GM21737 (cell line): ENCODE data around the gene MYLIP.

ENCODE experiments used
- ATAC-seq: cut with Tn5 transposase; IDR thresholded peaks from one replicate; pipeline ENCODE4 v1.9.1; 2021; ENCODE audit warnings: mild to moderate bottlenecking, moderate library complexity; ENCODE audit not compliant: unreplicated experiment

Gene MYLIP

DNA sequence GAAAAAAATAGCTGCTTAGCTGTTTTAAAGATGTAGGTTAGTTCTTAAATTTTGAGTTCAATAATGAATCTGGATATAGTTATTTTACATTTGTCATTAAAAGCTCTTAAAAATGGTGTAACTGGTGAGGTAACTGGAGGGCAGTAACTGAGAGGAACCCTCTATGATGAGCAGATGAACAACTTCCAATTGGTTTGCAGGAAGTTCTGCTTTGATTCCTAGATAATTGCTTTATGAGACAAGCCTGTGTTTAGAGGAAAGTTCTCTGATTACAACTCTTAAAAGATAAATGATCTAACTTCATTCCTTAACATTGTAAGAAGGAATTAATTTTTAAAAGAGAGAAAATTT is 8.5 kb downstream of the MYLIP start:
- ATAC-seq: no peak

DNA sequence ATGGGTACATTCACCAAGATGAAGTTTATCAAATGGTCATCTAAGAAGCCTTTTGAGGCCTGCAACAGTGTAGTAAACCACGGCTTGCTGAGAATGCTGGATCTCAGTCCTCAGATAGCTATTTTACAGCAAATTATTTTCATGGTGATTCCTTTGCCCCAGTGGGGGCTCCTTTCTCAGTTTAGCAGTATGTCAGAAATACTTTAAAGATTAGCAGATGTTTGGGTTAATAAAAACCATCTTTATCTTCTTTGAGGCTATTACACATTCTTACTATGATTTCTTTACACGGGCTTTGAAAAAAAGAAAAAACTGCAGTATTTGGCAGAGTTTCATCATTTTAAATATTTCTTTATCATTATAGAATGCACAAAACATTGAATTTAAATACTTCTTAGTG is 10.7 kb downstream of the MYLIP start:
- no peak for ATAC-seq

DNA sequence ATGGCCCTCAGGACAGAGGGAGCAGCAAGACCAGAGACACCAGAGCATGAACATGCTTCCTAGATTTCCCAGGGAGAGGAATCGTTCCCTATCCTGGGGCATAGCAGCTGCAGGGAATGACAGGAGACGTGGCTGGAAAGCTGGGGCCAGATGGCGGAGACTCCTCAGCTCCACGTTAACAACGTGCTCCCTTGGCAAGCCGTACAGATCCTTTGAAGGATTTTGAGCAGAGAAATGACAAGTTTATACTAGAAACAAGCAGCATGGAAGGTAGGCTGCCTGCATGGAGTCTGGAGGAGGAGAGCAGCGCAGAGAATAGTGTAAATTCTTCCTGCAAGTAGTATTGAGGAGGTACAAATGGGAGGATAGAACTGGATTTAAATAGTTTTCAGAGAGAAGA is 11.7 kb downstream of the MYLIP start:
- no peak for ATAC-seq

DNA sequence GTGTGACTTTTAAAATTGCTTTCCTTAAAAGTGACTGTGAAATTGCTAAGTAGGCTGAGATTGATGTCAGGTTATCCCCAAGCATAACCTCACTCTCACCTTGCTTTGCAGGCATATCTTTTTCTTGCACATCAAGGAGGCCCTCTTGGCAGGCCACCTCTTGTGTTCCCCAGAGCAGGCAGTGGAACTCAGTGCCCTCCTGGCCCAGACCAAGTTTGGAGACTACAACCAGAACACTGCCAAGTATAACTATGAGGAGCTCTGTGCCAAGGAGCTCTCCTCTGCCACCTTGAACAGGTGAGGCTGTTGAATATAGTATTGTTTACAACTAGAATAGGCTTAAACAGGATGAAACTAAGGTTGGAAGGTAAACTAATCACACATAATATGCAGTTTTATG is 12.6 kb downstream of the MYLIP start:
- no peak for ATAC-seq

DNA sequence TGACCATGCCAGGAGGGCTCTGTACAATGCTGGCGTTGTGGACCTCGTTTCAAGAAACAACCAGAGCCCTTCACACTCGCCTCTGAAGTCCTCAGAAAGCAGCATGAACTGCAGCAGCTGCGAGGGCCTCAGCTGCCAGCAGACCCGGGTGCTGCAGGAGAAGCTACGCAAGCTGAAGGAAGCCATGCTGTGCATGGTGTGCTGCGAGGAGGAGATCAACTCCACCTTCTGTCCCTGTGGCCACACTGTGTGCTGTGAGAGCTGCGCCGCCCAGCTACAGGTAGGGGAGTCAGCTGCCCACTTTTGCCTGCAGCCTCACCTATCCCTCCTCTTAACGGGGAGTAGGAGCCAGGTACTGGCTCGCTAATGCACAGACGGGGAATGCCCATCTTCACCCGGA is 16.2 kb downstream of the MYLIP start:
- no peak for ATAC-seq

DNA sequence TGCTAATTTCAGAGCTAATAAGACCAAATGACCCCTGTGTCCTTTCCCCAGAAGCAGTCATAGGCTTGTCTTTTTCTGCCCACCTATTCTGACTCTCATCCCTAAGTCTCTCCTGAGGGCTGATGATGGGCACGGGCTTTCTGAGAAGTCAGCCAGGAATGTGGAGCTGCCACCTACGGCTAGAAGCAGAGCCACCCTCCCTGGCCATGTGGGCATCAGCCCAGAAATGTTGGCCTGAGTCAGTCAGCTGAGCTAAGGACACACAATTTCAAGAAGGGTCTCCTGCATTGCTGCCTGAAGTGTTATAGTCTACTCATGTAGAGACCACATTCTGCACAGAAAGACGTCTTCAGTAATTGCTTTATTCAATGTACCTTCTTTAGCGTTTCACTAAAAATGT is 17.1 kb downstream of the MYLIP start:
- no peak for ATAC-seq

DNA sequence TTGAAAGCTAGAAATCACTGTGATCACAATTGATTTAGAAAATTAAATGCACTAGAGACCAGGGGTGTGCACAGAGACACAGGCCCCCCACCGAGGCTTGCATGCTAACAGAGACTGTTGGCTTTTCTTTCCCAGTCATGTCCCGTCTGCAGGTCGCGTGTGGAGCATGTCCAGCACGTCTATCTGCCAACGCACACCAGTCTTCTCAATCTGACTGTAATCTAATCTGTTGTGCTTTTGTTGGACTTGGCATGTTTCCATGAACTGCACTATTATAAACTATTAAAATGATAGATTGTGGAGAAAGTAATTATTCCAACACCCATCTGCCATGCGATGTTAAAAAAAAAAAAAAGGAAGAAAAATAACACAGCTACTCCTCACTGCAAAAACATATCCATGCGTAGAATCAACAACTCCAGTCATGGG is 17.7 kb downstream of the MYLIP start:
- ATAC-seq: no peak

DNA sequence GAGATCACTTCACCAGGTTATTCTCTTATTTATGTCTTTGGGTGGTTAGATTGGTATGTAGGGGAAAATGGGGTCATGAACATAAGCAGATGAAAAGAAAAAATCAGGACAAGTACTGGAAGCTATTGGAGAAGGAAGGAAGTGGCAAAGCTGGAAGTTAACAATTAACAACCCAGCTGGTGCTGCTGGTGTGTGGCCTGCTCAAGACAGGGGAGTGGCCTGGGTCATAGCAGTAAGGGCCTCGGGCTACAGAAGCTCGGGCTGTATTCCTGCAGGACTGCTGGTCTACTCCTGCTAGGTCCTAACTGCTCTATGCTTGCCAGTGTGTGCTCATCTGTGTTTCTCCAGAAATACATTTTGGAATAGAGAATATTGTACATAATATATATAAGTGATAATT is 19.6 kb downstream of the MYLIP start:
- ATAC-seq: no peak

DNA sequence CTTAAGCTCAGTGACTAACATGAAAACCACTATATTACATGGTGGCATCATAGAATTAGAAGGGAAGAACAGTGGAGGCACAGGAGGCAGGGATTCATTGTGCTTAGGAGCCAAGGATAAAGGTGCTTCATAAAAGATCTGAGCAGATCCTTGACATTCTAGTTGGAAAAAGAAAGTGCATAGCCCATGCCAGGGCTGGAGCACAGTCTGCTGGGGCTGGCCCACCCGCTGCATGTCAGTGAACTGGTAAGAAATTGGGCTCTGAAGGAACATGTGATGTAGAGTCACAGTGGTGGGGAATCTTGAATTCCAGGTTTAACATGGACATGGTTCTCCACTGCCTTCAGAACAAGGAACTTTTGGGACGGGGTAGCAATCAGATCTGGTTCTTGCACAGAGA is 20.4 kb downstream of the MYLIP start:
- ATAC-seq: no peak

DNA sequence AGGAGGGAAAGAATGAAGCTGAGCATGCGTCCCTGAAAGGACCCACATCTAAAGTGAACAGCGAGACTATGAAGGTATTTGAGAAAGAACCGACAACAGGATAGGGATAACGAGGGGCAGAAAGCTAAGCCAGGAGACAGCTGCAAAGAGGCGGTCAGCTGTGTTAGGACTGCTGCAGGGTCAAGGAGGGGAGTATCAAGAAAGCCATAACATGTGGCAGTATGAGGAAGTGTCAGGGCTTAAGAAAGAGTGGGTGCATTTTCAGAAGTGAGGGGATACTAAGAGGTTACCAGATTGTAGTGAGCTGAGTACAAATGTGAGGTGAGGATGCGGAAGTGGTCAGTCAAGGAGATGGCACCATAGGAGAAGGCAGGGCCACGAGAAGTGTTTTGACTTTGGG is 21.2 kb downstream of the MYLIP start:
- no peak for ATAC-seq

DNA sequence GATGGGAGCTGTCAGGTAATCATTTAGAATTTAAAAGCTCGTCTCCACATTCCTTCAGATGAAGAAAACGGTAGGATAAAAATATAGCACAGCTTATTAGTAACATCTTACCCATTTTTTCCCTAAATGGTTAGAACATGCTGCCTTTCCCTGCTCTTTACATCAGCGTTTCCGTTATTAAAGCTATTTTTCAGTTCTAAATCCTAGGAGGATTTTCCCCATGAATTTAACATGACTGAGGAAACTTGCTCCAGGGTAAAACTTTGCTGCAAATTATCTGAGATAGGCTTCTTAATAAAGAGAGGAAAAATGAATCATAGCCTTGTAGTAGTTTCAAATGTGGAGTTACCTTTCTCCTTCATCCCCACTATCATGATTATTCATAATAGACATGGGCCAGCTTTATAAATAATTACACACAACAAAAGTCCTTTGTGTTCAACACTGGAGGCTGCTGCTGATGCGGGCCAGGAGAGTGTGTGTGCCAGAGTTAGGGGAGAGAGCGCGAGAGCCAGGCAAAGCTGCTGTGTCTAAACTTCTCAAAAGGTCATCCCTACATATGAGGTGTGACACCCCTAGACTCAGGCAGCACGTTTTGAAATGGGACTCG is 24.4 kb downstream of the MYLIP start:
- no peak for ATAC-seq

DNA sequence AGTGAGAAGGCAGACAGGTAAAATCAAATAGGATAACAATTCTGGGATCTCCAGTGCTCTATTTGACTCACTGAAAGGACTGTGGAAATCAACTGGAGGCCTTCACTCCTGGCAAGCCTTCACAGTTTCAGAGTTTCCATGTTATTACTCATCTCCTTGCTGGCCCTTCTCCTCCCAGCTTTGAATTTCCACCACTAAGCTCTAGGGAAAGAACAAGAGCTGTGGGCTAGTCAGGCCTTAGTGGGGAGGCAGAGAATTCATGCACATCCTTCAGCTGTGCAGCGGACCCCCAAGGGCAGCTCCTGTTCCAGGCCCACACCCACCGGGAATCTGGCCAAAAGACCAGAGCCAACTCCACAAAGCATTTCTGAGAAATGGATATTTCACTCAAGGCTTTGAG is 26.0 kb downstream of the MYLIP start:
- ATAC-seq: no peak

DNA sequence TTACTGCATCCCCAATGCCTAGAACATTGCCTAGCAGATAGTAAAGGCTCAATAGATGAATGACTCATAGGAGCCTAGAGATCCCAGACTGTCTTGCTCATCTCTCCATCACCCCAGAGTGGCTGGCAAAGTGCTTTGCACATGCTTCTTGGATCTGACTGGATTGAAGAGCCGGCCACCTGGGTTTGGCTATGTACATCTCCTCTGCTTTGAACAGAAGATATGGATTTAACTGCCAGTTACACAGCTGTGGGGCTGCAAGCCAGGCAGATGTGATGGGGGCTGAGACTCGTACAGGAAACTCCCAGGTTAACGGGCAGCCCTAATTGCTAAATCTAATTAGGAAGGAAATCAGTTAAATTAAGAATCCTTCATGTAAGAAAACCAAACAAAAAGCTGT is 28.6 kb downstream of the MYLIP start:
- no peak for ATAC-seq

DNA sequence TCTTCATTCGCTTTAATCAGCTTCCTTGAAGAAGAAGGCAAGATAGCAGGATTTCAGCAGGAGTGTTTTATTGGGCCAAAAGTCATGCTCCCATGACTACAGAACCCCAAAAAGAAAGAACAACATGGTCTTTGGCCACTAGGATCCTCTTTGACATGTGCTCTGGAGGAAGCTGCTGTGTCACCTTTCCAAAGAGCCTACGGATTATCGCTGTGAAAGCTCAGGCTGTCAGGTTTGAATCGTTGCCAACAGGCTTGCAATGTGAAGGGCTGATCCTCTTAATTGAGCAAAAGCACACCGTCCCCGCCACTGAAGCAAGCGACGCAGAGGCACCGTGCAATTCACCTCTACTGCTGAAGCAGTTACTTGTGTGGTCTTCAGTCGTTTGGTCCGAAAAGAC is 29.0 kb downstream of the MYLIP start:
- no peak for ATAC-seq

DNA sequence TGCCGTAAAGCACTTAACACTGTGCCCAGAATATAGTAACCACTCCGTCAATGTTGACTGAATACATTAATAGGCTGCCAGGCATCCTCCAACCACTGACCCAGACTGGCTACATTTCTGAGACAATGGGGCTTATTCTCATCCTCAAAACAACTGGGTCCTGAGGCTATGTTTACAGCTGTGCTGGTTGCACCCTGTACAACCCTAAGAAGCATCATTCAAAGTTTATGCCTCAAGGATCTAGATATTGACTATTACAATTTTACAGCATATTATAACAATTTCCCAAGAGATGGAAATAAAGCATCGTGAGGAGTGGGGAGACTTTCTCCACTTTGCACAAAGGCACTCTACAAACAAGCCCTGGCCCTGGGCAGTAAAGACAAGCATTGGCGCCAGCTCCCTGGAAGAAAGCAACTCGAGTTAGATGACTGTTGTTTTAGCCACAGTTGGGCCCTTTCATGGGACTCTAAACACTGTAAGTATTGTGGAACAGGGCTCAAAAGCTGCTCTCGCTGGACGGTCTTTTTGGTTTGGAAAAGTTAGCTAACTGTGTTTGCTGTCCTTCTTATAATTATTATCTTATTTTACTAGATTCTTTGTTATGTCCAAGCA is 30.2 kb downstream of the MYLIP start:
- no peak for ATAC-seq

DNA sequence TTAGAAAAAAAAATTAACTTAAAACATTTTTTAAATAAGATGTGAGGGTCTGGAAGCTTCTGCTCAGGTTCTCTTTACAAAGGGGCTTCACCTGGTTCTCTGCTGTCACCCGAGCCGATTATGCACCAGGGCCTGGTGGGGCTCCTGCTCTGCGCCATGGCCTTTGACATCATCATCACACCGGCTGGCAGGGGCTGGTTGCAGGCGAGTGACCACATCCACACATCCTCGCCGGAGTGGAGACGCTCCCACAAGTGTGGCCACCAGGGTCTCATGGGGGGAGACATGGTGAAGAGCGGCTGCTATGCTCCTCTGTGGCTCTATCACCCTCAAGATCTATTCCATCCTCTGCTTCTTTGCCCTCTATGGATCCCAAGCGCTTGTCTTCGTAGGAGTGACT is 31.9 kb downstream of the MYLIP start:
- ATAC-seq: no peak

DNA sequence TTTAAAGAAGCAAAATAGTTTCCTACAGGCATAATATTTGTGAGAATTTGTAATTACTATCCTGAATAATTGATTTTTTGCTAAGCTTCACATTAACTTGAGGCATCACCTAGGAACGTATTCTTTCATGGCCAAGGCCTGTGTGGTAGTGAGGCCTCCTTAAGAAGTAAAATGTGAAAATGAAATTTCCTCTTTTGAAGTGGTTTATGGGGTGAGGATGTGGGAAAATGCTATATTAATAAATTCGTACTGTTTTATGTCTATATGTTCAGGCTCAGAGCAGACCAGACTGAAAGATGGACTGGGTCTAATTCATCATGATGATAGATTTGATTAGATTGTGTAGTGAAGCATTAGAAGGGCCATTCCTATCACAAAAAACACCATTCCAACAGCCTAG is 33.1 kb downstream of the MYLIP start:
- no peak for ATAC-seq

DNA sequence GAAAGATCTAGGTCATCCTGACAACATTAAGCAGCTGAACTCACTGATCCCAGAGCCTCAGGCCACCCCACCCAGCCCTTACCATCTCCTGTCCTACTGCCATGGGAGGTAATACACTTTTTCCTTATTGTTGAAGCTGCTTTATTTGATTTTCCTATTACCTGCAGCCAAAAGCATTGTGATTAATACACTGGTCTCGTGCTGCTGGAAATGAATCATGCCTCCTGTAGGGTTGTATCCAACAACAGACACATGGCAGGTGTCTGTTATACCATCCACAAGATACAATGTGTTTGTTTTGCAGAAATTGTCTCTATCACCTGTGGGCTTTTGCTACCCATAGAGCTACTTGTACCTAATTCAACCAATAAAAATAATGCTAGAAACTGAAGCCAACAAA is 34.2 kb downstream of the MYLIP start:
- no peak for ATAC-seq

DNA sequence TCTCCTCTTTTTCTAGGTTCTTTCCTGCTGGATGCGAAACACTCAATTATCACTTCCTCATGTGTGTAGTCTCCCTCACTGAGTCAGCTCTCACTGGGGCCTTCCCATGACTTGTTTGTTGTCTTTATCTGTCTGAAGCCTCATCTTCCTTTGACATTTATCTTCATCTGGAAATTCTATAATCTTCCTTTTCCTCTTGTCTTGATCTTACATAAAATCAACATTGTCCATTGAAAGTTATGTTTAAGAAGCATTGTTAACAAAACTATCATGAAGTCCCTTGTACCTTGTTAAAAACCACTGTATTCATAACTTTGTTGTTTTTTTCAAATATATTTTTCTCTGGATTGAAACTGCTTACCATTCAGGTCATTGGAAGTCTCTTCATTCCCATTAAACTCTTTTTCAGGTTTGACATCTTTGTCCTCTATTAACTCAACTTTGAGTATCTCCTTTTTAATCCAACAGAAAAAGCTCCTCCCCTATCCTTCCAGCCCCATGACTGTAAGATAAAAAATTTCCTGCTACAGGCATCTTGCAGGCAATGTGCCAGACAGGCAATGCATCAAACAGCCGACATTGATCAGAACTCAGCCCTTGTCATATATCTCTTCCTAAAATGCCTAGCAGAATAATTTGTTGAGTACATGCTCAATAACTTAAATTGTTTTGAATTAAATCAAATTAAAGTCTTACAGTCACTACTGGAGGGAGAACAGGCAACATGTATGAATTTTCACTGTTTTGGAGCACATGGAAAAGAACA is 34.8 kb downstream of the MYLIP start:
- ATAC-seq: no peak

DNA sequence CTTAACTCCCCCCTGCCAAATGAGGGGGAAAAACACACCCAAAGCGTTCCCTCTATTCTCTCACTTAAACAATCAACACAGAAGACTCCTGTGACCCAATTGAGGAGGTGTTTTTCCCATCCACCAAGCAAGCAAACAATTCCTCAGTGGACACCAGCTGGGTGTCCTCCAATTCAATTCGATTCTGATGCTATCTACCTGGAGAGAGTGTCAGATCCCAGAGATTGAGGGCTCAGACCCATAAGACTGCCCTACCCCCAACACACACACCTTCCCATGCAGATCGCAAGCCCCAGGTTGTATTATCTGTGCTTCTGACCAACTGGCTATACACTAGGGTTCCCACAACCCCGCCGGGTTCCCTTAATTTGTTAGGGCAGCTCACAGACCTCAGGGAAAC is 36.8 kb downstream of the MYLIP start:
- ATAC-seq: no peak

DNA sequence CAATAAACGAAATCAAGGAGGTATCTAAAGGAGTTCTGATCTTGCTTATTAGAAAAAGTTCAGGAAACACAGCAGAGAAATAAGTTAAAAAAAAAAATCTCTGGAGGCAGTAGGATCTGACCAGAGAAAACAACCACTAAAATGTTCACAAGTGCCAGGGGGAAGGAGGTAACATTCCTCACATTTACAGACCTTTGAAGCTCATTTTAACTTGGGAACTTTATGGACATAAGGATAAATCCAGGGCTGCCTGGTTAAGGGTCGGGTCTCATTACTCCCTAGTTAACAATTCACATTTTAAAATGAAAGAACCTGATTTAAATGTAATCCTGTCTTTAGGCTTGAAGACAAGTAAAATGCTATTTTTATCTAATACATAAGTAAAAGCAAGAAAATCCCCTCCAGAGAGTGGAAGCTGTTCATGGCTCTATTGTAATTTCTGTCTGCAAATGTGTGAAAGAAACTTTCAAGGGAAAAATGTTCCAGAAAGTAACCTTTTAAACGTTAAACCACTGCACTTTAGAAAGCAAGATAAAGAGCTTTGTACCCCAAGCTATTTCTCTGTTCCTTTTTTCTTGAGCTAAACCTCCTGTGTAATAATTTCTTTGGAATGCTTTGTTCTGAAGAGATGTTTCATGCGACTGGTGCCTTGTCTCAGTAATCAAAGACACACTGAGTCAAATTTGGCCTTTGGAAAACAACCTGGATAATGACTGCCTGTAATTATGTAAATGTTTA is 38.2 kb downstream of the MYLIP start:
- no peak for ATAC-seq

DNA sequence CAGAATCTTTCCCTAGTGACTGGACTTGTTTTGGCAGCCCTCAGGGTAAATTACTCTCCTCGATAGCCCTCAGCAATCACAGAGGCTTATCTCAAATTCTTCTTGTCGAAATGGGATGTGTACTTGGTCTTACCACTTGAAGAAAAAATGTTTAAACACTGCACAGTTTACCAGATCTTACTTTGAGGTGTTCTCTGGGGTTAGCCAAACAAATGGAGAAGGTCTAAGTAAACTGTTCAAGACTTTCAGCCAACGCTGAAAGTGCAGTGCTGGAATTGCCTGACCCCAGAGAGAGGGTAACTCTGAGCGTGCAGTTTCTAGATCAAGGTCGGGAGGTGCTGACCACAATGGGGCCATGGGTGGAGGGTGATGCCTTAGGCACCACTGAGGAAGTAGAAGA is 39.2 kb downstream of the MYLIP start:
- no peak for ATAC-seq
